HUES64 (cell line): ENCODE data around the gene ZNF57.
"Not testable (repeated sequence)": the region's sequence is repeated elsewhere in the genome, so short reads cannot be mapped to it uniquely, and the experiment has no call there.

Experiments used
- H3K27ac ChIP-seq: 2 replicates; pipeline ENCODE4 v1.7.0; 2013; ENCODE audit warnings: low read depth, low read length, inconsistent platforms
- H3K27me3 ChIP-seq: 2 replicates; pipeline ENCODE4 v1.6.1; 2013; ENCODE audit warnings: mild to moderate bottlenecking, low read length; ENCODE audit not compliant: insufficient read depth
- H3K36me3 ChIP-seq: 2 replicates; pipeline ENCODE4 v1.6.1; 2013; ENCODE audit warnings: mild to moderate bottlenecking, low read length; ENCODE audit not compliant: insufficient read depth
- H3K4me1 ChIP-seq: 2 replicates; pipeline ENCODE4 v1.6.1; 2013; ENCODE audit warnings: mild to moderate bottlenecking, low read length, moderate library complexity; ENCODE audit not compliant: insufficient read depth
- H3K4me3 ChIP-seq: 2 replicates; pipeline ENCODE4 v1.5.1; 2013; ENCODE audit warnings: mild to moderate bottlenecking, low read length, moderate library complexity
- H3K9ac ChIP-seq: 2 replicates; pipeline ENCODE4 v1.6.1; 2013; ENCODE audit warnings: mild to moderate bottlenecking, low read depth, low read length
- H3K9me3 ChIP-seq: 2 replicates; pipeline ENCODE4 v1.6.1; 2013; ENCODE audit warnings: low read depth, low read length; ENCODE audit not compliant: insufficient read depth
- WGBS: fragments of 150-250, 120-280 bp; methylation state at CpG from one replicate; pipeline ENCODE4 v1.1.7; 2013; ENCODE audit warnings: missing lambda C conversion rate; 5-methylcytosine and 5-hydroxymethylcytosine counted together

Gene ZNF57

DNA sequence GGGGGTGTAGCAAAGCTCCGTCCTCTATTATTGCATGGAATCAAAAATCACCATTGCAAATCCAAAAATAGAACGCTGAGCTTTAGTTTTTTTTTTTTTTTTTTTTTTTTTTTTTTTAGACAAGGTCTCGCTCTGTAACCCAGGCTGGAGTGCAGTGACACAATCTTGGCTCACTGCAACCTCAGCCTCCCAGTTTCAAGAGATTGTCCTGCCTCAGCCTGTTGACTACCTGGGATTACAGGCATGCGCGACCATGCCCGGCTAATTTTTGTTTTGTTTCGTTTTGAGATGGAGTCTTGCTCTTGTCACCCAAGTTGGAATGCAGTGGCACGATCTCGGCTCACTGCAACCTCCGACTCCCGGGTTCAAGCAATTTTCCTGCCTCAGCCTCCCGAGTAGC, 59.4 kb downstream of the ZNF57 start:
- H3K27ac ChIP-seq, result no peak overlapping the region
- no peak overlapping the region for H3K4me3 ChIP-seq
- H3K4me1 ChIP-seq, result no peaks in the 10 kb centered on the region
- no peaks in the 10 kb centered on the region for H3K27me3 ChIP-seq
- no peak overlapping the region for H3K9ac ChIP-seq
- H3K9me3 ChIP-seq, result no peaks in the 10 kb centered on the region
- WGBS, result 93% methylated on average over 12 of the region's 12 CpGs
- no peaks in the 10 kb centered on the region for H3K36me3 ChIP-seq

- Histone ChIP-seq H3K36me3 (no peaks in the 10 kb centered on the region), H3K4me1 (no peaks in the 10 kb centered on the region), H3K9ac (no peak overlapping the region), H3K27me3 (no peaks in the 10 kb centered on the region), H3K4me3 (no peak overlapping the region), H3K9me3 (no peaks in the 10 kb centered on the region), H3K27ac (no peak overlapping the region)
- 51% methylated on average over 16 of the region's 17 CpGs for WGBS
Observed at GRCh38 chr19:2962018-2962670, 61.4 kb downstream of the ZNF57 start.

- Histone ChIP-seq H3K36me3 (no peaks in the 10 kb centered on the region), H3K27ac (no peak overlapping the region), H3K4me1 (no peaks in the 10 kb centered on the region), H3K9me3 (no peaks in the 10 kb centered on the region), H3K27me3 (no peaks in the 10 kb centered on the region), H3K9ac (no peak overlapping the region), H3K4me3 (no peak overlapping the region)
- WGBS, result 90% methylated on average over 4 of the region's 5 CpGs
Observed at GRCh38 chr19:2963122-2963521, 62.4 kb downstream of the ZNF57 start.

- not testable (repeated sequence) for H3K9ac ChIP-seq, H3K27ac ChIP-seq, H3K4me3 ChIP-seq, H3K9me3 ChIP-seq, H3K27me3 ChIP-seq, H3K36me3 ChIP-seq, H3K4me1 ChIP-seq
- WGBS, result 95% methylated on average over 12 of the region's 12 CpGs
Observed at GRCh38 chr19:2963631-2964030, 62.9 kb downstream of the ZNF57 start.

DNA sequence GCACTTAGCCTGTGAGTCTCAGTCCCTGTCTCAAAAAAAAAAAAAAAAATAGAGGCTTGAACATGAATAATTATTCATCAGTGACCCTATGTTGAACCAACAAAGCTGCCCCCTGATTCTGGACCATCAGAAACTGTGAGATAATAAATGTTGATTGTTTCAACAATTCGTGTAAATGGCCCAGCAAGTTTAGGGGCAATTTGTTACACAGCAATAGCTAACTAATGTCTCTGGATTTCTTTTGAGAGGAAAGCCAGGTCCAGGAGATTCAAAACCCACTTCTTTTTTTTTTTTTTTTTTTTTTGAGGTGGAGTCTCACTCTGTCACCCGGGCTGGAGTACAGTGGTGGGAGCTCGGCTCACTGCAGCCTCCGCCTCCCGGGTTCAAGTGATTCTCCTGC, 64.1 kb downstream of the ZNF57 start:
- H3K9ac ChIP-seq, result no peak overlapping the region
- H3K4me1 ChIP-seq, result no peaks in the 10 kb centered on the region
- no peaks in the 10 kb centered on the region for H3K36me3 ChIP-seq
- H3K27ac ChIP-seq, result no peak overlapping the region
- no peaks in the 10 kb centered on the region for H3K27me3 ChIP-seq
- no peak overlapping the region for H3K4me3 ChIP-seq
- WGBS, result 95% methylated on average over 5 of the region's 5 CpGs
- H3K9me3 ChIP-seq, result no peaks in the 10 kb centered on the region

DNA sequence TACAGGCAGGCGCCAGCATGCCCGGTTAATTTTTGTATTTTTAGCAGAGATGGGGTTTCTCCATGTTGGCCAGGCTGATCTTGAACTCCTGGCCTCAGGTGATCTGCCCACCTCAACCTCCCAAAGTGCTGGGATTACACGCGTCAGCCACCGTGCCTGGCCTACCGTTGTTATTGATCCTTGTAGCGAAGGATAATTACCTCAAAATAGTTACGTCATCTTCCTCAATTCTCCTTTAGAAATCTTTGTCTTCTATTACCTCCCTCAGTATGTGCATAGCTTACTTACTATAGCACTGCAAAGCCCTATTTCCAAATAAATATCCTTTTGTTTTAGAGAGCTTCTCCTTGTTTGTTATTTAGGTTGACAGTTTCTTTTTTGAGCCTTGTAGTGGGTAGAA, 67.2 kb downstream of the ZNF57 start:
- H3K27ac ChIP-seq, result no peak overlapping the region
- H3K9ac ChIP-seq, result no peak overlapping the region
- H3K4me1 ChIP-seq, result no peaks in the 10 kb centered on the region
- H3K27me3 ChIP-seq, result peaks cover 3% of the 10 kb centered on the region
- H3K36me3 ChIP-seq, result no peaks in the 10 kb centered on the region
- 87% methylated on average over 8 of the region's 8 CpGs for WGBS
- H3K4me3 ChIP-seq, result no peak overlapping the region
- H3K9me3 ChIP-seq, result no peaks in the 10 kb centered on the region
